ENCODE data around the gene MRGPRF.

MRGPRF gene

GRCh38 chr11:69024509-69024908 lies 11.5 kb upstream of the MRGPRF start:
- no peak for DNase-seq (ENCODE audit: low read depth in 4 of 4, low spot score in 1 of 4)

- no peak for DNase-seq (ENCODE audit: low read depth in 4 of 4, low spot score in 1 of 4)
Observed at GRCh38 chr11:69022260-69022659, 9.2 kb upstream of the MRGPRF start.

DNA sequence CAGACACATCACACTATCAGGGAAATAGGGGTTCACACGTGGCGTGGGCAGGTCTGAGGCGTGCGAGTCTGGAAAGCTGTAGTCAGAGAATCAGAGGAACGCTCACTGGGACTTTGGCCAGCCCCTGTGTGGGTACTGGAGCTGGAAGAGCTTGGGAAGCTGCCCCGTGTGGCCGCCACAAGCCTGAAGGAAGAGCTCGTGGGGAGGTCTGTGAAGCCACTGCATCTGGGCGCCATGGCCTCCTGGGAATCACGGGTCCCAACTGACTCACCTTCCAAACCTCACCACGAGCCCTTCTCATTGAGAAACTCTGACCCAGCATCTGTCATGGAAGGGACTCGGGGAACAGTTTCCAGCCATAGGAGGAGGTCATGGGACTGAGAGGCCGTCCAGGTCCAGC lies 5.9 kb upstream of the MRGPRF start:
- no peak for DNase-seq (ENCODE audit: low read depth in 4 of 4, low spot score in 1 of 4)

GRCh38 chr11:69017951-69018350 lies 4.9 kb upstream of the MRGPRF start:
- no peak for DNase-seq (ENCODE audit: low read depth in 4 of 4, low spot score in 1 of 4)

DNA sequence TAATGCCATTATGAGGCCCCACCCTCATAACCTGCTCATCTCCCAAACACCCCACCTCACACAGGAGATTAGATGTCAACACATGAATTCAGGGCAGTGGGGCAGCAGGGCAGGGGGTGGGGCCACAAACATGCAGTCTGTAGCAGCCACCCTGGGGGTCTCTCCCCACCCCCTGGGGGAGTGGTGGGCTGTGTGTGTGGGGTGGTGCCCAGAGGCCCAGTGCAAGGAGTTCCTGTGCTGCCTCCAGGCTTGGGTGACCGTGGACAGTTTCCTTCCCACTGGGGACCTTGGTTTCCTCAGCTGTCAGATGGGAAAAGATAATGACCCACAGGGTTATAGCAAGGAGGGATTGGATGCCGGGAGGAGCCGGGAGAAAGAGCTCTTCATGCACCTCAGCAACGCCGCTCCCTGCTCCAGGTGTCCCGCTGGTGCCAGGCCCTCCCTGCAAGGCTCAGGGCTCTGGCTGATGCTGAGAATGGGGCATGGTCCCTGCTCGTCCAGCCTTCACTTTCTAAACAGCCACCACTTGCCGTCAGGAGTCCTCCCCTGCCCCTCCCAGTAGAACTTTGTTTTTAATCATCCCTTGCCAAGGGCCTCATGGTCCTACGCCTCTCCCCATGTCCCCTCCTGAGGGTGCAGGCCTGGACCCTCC lies 2.0 kb upstream of the MRGPRF start:
- DNase-seq (ENCODE audit: low read depth in 4 of 4, low spot score in 1 of 4), result no peak

DNA sequence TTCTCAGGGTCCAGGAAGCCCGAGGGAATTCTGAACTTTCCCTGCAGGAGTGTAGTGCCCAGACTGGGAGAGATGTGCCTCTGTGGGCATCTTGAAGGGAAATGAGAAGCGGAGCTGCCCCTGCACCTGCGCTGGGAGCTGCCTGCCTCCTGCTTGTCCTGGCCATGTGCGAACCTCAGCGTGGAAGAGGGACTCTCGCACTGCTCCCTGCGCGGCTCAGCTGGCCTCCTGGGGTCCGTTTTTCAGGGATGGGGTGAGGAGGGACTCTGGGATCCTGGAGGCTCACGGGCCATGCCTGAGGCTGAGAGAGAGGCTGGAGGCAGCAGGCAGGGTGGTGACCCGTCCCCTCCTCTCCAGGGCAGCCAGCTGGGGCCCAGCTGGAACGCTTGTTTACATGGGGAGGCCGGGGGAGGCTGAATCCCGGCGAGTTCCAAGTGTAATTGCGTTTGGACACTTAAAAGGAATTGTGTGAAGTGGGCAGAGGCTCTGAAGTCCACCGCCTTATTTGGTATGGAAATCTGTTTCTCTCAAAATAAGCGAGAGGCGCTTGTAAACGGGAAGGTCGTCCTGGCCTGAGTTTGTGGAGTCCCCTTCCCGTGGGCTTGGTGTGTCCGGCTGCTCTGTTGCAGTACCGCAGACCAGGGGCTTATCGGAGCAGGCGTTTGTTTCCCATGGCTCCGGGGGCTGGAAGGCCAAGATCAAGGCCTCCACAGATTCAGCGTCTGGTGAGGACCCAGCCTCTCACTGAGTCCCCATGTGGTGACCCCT lies 1.2 kb upstream of the MRGPRF start:
- no peak for DNase-seq (ENCODE audit: low read depth in 4 of 4, low spot score in 1 of 4)

DNA sequence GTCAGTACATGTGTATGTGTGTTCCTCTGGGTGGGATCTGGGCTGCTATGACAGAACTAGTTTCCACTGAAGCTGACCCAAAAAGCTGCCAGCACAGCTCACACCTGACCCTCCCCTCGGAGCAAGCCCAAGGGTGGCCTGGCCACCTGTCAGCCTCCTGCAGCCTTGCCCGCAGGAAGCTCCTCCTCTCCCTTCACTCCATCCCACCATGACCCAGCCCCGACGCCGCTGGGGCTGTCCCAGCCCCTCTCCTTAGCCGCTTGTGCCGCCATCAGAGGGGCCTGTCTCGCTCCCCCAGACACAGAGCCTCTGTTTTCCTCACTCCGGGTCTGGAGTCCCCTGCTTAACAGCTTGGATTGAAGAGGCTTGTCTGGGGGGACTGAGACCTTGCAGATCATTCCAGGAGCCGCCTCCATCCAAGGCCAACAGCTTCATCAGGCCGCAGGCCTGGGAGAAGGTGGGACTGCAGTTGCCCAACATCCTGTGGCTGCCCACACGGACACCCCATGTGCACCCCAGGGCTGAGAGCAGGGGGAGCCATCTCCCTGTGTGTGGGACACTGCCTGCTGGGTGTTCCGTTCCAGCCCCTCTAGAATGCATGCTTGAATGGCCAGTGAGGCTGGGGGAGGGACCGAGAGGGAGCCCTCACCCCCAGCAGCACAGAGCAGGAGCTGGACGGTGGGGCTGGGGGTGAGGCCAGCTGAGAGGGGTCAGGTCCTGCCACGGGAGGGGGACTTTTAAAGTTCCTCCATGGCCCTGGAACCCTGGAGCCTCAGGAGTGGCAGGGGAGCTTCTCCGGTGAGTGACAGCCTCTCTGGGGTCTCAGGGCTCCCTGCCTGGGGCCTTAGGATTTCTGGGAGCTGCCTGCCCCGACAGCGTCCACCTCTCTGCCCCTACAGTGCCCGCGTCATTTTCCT lies 696 bp downstream of the MRGPRF start:
- no peak for DNase-seq (ENCODE audit: low read depth in 4 of 4, low spot score in 1 of 4)

- no peak for DNase-seq (ENCODE audit: low read depth in 4 of 4, low spot score in 1 of 4)
Observed at GRCh38 chr11:69011624-69012091, 1.4 kb downstream of the MRGPRF start.

GRCh38 chr11:69010964-69011623 lies 2.0 kb downstream of the MRGPRF start:
- peak in 2 of 4 experiments; percentile 13 to 32 for DNase-seq (ENCODE audit: low read depth in 4 of 4, low spot score in 1 of 4)

DNA sequence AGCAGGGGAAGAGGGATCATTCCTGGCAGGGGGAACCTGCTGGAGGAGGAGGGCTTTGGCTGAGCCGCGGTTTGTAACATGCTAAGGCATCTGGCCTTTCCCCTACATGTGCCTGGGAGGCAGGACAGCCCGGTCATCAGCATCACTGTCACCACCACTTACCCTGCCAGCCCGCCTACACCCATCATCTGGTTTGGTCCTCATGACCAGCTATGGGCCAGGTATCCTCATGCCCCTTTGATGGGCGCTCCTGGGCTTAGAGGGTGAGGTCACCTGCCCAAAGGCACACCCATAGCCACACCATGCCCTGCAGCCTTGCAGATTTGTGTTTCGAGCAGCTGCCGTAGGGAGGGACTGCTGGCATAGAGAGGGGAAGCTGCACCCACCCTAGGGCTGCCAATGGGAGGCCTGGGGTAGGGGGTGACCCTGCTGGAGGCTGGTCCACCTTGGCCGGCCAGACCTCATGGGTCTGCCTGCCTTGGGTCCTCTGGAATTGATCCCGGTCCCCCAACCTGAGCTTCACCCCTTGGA lies 2.6 kb downstream of the MRGPRF start:
- no peak for DNase-seq (ENCODE audit: low read depth in 4 of 4, low spot score in 1 of 4)

DNA sequence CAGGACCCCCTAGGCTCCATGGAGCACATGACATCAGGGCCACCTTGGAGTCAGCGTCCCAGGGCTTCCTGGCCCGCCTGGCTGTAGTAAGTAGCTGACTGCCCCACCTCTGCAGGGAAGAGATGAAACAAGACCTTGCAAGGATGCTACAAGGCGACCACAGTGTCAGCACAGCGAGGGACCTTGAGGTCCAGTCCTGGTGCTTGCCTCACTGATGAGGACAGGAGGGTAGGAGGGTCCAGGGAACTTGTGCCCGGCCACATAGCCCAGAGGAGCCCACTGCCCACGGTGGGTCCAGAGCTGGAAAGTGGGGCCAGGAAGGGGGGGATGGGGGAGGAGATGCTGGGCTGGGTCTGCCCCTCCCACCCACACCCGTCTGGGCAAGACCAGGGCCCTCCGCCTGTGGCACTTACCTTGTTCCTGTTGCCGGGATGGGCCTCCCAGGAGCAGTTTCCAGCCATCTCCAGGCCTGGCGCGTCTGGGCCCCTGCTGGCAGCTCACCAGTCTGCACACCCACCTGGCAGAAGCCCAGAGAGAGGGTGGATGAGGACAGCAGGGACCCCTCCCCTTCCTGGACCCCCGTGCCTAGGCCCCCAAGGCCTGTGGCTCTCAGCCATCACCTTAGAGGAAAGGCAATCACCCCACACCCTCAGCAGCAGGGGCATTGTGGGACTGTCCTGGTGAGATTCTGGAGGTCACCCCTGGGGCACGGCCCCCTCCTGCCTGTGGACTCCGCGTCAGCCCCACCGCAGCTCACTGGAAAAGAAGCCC lies 3.4 kb downstream of the MRGPRF start:
- no peak for DNase-seq (ENCODE audit: low read depth in 4 of 4, low spot score in 1 of 4)

GRCh38 chr11:69008737-69009440 lies 4.2 kb downstream of the MRGPRF start:
- DNase-seq (ENCODE audit: low read depth in 4 of 4, low spot score in 1 of 4), result no peak

GRCh38 chr11:69007975-69008381 lies 5.1 kb downstream of the MRGPRF start:
- DNase-seq (ENCODE audit: low read depth in 4 of 4, low spot score in 1 of 4), result no peak

DNA sequence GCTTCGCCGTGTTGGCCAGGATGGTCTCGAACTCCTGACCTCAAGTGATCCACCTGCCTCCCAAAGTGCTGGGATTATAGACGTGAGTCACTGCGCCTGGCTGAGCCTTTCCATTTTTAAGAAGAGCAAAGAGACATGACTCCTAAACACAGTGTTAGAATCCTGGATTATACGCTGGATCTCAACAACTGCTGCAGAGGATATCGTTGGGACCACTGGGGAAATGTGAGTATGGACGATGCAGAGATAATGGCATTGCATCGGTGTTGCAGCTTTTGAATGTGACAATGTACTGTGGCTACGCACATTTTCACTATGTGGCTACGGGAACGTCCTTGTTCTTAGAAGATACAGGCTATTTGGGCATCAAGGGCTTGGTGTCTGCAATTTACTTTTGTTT lies 6.2 kb downstream of the MRGPRF start:
- DNase-seq (ENCODE audit: low read depth in 4 of 4, low spot score in 1 of 4), result no peak

- no peak for DNase-seq (ENCODE audit: low read depth in 4 of 4, low spot score in 1 of 4)
Observed at GRCh38 chr11:69005631-69006368, 7.2 kb downstream of the MRGPRF start.

DNA sequence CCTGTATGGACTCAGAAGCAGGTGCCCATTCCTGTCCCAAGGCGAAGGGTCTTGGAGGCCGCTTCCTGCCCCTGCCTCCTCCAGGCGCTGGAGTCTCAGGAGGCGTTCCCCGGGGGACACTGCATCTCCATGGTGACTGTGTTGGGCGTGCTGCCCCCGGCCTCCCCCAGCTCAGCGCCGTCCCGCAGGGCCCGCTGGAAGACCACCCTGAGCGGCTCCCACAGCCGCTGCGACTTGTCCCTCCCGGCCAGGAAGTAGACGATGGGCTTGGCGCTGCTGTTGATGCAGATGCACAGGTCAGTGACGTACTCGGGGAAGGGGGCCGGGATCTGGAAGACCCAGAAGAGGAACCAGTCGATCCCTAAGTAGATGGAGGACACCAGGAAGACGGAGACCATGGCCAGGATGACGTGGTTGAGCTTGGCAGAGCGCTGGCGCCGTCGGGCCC lies 7.8 kb downstream of the MRGPRF start:
- DNase-seq (ENCODE audit: low read depth in 4 of 4, low spot score in 1 of 4), result no peak

DNA sequence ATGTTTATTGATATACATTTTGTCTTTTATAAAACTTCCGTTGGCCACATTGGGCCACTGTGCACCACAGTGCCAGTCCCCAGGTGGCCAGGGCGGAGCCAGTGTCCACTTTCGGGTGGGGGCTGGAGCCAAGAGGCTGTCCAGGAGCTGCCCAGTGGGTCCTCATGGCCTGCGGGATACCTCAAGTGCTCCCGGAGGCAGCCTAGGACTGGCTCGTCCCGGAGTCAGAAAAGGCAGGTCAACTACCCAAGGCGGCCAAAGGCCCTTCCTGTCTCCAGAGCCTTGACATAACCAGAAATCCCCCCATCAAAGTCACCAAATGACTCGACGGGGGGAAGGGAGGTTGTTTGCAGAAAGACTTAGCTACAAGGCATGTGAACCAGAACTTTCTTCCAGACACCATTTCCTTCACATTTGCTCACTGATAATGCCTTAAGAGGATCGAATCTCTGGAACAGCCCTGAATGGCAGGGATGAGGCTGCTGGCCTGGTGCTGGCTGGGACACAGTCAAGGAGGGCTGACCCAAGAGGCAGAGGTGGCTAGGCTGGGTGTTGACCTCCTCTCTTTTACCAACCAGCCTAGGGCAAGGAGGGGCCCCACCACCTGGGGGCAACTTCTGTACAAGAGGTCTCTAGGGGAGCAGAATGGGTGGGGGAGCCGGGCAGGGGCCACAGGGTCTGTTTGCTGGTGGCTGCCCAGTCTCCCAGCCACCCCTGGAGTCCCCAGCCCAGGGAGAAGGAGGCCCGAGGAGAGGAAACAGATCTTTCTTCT lies 8.4 kb downstream of the MRGPRF start:
- no peak for DNase-seq (ENCODE audit: low read depth in 4 of 4, low spot score in 1 of 4)

DNA sequence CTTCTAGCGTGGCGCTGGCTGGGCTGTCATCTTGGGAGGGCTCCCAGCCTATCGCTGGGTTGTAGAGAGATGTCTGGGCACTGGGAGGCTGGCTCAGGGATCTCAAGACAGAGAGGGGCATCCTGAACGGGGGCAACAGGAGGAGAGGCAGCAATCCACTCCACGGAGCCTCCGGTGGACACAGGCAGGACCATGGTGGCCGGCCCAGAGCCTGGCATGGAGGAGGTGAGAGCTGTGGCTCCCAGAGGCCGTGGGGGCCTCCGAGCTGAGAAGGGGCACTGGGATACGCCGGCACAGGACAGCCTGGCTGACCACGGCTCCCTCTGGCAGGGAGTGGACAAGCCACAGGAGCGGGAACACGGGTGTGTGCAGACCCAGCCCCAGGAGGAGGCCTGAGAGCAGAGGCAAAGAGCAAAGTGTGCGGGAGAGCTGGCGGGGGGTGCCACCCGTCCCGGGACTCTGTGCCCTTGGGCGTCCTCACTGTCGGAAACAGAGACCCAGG lies 9.1 kb downstream of the MRGPRF start:
- no peak for DNase-seq (ENCODE audit: low read depth in 4 of 4, low spot score in 1 of 4)
